ENCODE results near the gene MAP3K14. TPM values are rescaled to one million over a fixed set of nuclear protein-coding genes. Genes with fewer than 3 reads are reported as not detected.
A peak's percentile ranks its signal among the peaks of the same experiment; 100 is the strongest.

Gene MAP3K14
- total RNA-seq, 1 donor from 2014 or later, result 11.5 TPM

DNA sequence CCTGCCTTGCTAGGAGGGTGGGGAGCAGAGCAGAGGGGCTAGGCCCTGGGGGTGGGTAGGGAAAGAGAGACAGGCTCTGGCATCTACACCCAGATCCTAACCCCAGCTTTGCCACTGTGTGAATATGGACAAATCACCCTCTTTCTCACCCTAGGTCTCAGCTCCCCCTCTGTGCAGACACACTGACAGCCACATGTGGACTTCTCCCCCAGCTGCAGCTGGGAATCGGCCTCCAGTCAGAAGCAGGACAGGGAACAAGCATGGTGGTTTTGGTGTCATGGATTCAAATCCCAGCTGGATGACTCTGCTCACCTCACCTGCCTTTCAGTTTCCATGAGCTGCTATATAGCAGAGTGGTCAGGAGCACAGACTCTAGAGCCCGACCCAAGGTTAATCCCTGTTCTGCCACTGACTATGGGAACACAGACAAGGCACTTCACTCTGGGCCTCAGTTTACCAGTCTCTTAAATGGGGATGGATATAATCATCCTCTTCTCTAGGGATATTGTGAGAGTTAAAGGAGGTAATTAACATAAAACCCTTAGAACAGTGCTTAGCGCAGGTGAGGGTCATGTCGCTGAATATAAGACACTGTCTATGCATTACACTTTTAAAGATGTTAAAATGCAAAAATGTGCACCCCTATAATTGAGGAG, 26.2 kb upstream of the MAP3K14 start:
- Mint-ChIP-seq H3K27ac (ENCODE audit: unreplicated experiment) (no peak overlapping the region), H3K4me1 (peaks cover 8% of the 10 kb centered on the region), H3K36me3 (ENCODE audit: low read depth) (no peaks in the 10 kb centered on the region), H3K27me3 (ENCODE audit: low read depth) (no peaks in the 10 kb centered on the region), H3K4me3 (no peak overlapping the region), H3K9me3 (no peaks in the 10 kb centered on the region)
- no peak for DNase-seq (ENCODE audit: low read depth, low spot score)
- TF ChIP-seq, protein P1, sequence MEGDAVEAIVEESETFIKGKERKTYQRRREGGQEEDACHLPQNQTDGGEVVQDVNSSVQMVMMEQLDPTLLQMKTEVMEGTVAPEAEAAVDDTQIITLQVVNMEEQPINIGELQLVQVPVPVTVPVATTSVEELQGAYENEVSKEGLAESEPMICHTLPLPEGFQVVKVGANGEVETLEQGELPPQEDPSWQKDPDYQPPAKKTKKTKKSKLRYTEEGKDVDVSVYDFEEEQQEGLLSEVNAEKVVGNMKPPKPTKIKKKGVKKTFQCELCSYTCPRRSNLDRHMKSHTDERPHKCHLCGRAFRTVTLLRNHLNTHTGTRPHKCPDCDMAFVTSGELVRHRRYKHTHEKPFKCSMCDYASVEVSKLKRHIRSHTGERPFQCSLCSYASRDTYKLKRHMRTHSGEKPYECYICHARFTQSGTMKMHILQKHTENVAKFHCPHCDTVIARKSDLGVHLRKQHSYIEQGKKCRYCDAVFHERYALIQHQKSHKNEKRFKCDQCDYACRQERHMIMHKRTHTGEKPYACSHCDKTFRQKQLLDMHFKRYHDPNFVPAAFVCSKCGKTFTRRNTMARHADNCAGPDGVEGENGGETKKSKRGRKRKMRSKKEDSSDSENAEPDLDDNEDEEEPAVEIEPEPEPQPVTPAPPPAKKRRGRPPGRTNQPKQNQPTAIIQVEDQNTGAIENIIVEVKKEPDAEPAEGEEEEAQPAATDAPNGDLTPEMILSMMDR (conservative IDR thresholded peaks at IDR 0.05), result no peak

DNA sequence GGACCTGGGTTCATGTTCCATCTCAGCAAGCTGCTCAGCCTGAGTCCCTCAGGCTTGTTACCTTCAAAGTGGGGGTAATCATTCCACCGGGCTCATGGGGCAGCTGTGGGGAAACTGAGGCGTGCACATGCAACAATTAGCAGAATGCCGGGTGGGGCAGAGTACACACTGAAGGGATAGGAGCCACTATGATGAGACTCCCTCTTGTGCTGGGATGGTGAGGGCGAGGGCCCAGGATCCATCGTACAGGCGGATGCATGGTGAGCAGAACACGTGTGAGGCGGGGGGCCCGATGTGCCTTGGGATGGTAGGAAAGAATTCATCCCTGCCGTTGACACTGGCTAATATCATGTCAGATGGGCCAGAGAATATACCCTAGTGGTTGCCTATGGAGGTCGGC, 25.5 kb upstream of the MAP3K14 start:
- TF ChIP-seq, protein P1 (conservative IDR thresholded peaks at IDR 0.05), result no peak
- Mint-ChIP-seq H3K4me3 (no peak overlapping the region), H3K4me1 (peaks cover 8% of the 10 kb centered on the region), H3K27ac (ENCODE audit: unreplicated experiment) (peak overlapping the region; percentile 81), H3K36me3 (ENCODE audit: low read depth) (no peaks in the 10 kb centered on the region), H3K27me3 (ENCODE audit: low read depth) (no peaks in the 10 kb centered on the region), H3K9me3 (no peaks in the 10 kb centered on the region)
- DNase-seq (ENCODE audit: low read depth, low spot score), result no peak

DNA sequence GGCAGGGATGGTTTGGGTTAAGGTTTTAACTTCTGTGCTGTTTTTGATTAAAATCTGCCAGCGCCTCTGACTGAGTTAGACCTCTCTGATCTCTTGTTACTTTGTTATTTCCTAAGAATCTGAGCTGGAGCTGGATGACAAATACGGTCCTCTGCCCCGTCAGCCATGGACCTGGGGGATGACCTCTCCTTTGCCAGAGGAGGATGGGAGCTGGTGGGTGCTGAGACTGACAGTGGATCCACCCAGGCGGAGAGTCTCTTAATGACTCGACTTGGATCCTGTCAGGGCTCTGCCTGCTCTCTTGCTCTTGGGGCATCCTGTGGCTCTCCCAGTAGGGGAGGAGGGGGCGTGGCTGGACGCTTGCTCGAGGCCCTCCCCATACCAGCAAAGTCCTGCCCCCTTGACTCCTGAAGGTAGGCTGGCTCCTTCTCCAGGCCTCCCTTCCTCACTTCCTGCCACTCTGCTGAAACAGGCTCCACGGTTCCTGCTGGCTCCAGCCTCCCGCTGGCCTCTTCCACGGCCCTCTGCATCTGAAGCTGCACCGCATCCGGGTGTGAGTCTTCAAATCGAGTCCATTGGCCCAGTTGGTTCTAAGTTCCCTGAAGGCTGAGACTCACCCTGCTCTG, 24.8 kb upstream of the MAP3K14 start:
- TF ChIP-seq, protein P1 (conservative IDR thresholded peaks at IDR 0.05), result no peak
- Mint-ChIP-seq H3K27ac (ENCODE audit: unreplicated experiment) (peak overlapping the region; percentile 81), H3K36me3 (ENCODE audit: low read depth) (no peaks in the 10 kb centered on the region), H3K9me3 (no peaks in the 10 kb centered on the region), H3K4me3 (no peak overlapping the region), H3K27me3 (ENCODE audit: low read depth) (no peaks in the 10 kb centered on the region), H3K4me1 (peaks cover 8% of the 10 kb centered on the region)
- DNase-seq (ENCODE audit: low read depth, low spot score), result peak; percentile 30

DNA sequence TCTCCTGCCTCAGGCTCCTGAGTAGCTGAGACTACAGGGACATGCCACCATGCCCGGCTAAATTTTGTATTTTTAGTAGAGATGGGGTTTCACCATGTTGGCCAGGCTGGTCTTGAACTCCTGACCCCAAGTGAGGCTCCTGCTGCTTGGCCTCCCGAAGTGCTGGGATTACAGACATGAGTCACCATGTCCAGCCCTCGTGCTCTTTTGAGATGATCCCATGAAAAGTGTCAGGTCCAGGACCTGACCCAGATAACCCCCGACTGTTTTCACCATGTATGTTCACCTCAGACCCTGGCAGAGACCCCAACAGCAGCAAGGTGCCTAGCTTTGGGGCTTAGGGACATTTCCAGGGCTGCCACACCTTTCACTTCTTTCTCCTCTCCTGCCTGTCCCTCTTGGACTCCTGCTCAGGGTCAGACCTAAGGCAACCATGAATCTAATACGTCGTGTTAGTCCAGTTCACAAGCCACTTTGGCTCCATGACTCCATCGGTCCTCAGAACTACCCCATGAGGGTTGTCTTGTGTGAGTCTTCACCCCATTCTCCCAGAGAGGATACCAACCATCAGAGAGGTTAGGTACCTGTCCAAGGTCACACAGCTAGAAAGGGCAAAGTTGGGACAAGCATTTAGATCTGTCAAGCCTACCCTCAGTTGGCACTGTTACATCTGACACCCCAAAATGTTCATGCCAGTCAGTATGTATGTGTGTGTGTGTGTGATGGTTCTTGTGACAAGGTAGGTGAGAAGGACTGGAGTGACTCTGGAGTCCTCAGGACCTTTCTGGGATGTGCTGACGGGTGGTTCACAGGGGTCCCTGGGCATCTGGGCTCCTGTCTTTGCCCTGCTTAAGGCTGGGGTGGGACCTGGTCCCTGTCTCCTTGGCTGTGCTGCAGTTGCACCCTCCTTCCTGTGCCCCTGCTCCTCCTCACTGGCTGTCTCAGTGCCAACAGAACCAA, 23.1 kb upstream of the MAP3K14 start:
- Mint-ChIP-seq H3K27me3 (ENCODE audit: low read depth) (peaks cover 2% of the 10 kb centered on the region), H3K4me3 (no peak overlapping the region), H3K36me3 (ENCODE audit: low read depth) (no peaks in the 10 kb centered on the region), H3K9me3 (no peaks in the 10 kb centered on the region), H3K4me1 (peaks cover 8% of the 10 kb centered on the region), H3K27ac (ENCODE audit: unreplicated experiment) (peak overlapping the region; percentile 5)
- DNase-seq (ENCODE audit: low read depth, low spot score), result no peak
- TF ChIP-seq, protein P1 (conservative IDR thresholded peaks at IDR 0.05), result no peak

DNA sequence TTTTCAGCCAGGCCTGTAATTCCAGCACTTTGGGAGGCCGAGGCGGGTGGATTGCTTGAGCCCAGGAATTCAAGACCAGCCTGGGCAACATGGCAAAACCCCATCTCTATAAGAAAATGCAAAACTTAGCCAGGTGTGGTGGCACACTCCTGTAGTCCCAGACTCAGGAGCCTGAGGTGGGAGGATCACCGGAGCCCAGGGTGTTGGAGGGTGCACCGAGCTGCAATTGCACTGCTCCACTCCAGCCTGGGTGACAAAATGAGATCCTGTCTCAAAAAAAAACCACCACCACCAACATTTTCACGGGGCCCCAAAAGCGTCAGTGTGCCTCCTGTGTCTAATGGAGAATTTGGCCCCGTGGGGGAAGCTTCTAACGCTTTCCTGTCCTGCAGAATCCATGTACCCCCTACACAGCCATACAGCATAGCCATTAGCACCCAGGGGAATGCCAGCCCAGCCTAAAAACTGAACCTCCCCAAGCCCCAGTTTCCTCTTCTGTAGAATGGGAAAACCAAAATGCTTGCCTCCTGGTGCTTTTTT, 22.2 kb upstream of the MAP3K14 start:
- TF ChIP-seq, protein P1 (conservative IDR thresholded peaks at IDR 0.05), result no peak
- H3K9me3 Mint-ChIP-seq, result no peaks in the 10 kb centered on the region
- peaks cover 8% of the 10 kb centered on the region for H3K4me1 Mint-ChIP-seq
- H3K27ac Mint-ChIP-seq (ENCODE audit: unreplicated experiment), result no peak overlapping the region
- no peak for DNase-seq (ENCODE audit: low read depth, low spot score)
- H3K27me3 Mint-ChIP-seq (ENCODE audit: low read depth), result peaks cover 2% of the 10 kb centered on the region
- no peaks in the 10 kb centered on the region for H3K36me3 Mint-ChIP-seq (ENCODE audit: low read depth)
- no peak overlapping the region for H3K4me3 Mint-ChIP-seq
